H1 (cell line): ENCODE data around the gene INTS7. TPM values are rescaled to one million over a fixed set of nuclear protein-coding genes. Genes with fewer than 3 reads are reported as not detected.

Experiments
- JUN ChIP-seq: IDR thresholded peaks from 2 replicates; pipeline ENCODE4 v1.6.1; 2011; ENCODE audit warnings: low read depth, mild to moderate bottlenecking, improper control_type of control experiment, low read length
- MAFK ChIP-seq: IDR thresholded peaks from 2 replicates; pipeline ENCODE4 v1.6.1; 2012; ENCODE audit warnings: low read depth, mild to moderate bottlenecking, improper control_type of control experiment, low read length
- POLR2A ChIP-seq, 2 experiments: IDR thresholded peaks; 1 replicate in 1 of 2; 2 replicates in 1 of 2; pipeline ENCODE4 v1.6.1; 2011; ENCODE audit warnings: low read depth in 2 of 2, low read length in 2 of 2, mild to moderate bottlenecking in 2 of 2; ENCODE audit errors: control extremely low read depth in 1 of 2
- TEAD4 ChIP-seq: IDR thresholded peaks from 2 replicates; pipeline ENCODE4 v1.6.1; 2012; ENCODE audit warnings: low read depth, low read length, inconsistent platforms, mixed read lengths
- polyA plus RNA-seq, 7 experiments: library from polyadenylated mRNA; depleted of rRNA in 3 of 7; stranded (reverse) in 5 of 7; unstranded in 2 of 7; fragments of >200 nt in 5 of 7; fragments of 200-250 nt in 2 of 7; gene quantifications; 1 replicate in 5 of 7; 2 replicates in 1 of 7; 4 replicates in 1 of 7; pipeline versions ENCODE4 v1.2.1 to v1.2.3, GENCODE V29; 2011 to 2013; ENCODE audit warnings: missing spikeins in 2 of 7, mixed read lengths in 2 of 7
- total RNA-seq: library from RNA; stranded (reverse); fragmentation: NEBNext Ultra II Directional; extraction: Animal tissue kit (Norgen Biotek cat#: 25700); gene quantifications from 2 replicates; pipeline ENCODE4 v1.2.1, GENCODE V29; 2021

INTS7 gene
- total and polyA plus RNA-seq, 2 of the 8 experiments (the other 6 are each of a cell fraction or from before 2014, with no cell fraction given) = 15.2 to 22.4 TPM

DNA sequence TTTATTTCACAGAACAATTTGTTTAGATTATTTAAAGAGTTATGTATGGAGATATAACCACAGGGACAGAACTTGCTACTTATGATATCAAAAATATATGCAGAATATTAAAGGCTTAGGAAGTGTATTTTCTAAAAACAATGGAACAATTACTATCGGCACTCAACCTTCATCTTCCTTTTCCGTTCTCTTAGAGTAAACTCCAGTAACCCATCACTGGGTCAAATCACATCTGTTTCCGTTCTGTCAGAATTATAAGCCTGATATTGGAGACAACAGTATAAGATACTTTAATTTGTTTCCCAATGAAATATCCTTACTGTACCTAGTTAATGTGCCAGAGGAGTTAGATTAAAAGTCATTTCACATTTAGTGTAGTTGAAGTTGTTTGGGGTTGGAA, 32.4 kb upstream of the INTS7 start (continued):
- TF ChIP-seq JUN (no peak), TEAD4 (no peak), POLR2A (IDR thresholded peaks at IDR 0.05; ENCODE audit: control extremely low read depth in 1 of 2, low read depth in 2 of 2, low read length in 2 of 2) (no peak), MAFK (no peak)
